Naive thymus-derived CD4-positive, alpha-beta T cell (primary cell): ENCODE data around the gene BBS12. TPM values are rescaled to one million over a fixed set of nuclear protein-coding genes. Genes with fewer than 3 reads are reported as not detected.

Experiments
- ATAC-seq: fragments of 150-1000 bp; cut with Tn5 transposase; 2 replicates; pipeline ENCODE4 v1.10.0; 2021; ENCODE audit warnings: mild to moderate bottlenecking, moderate library complexity
- CTCF ChIA-PET: fragments of 350-600 bp; sonication (Branson Sonifier 250); formaldehyde crosslinking; loops from one replicate; lab custom pipeline; 2021; ENCODE audit warnings: antibody characterized with exemption; lab: Charles Lee
- POLR2A ChIA-PET: fragments of 350-600 bp; sonication (Branson Sonifier 250); formaldehyde crosslinking; loops from one replicate; lab custom pipeline; 2021; ENCODE audit warnings: antibody characterized with exemption, inconsistent platforms; lab: Charles Lee
- DNase-seq, 9 donors: peaks; one replicate each; pipeline versions ENCODE4 v3.0.0 to v3.0.0-alpha.2; 2020 to 2022; ENCODE audit warnings: mixed read lengths in 1 of 9
- H3K27ac ChIP-seq: one replicate; pipeline ENCODE4 v1.7.0; 2013; ENCODE audit warnings: mild to moderate bottlenecking, low read depth, low read length, moderate library complexity
- H3K27me3 ChIP-seq, 2 donors: one replicate each; pipeline ENCODE4 v1.7.0; 2013; ENCODE audit warnings: low read length in 2 of 2, mild to moderate bottlenecking in 2 of 2, moderate library complexity in 2 of 2; ENCODE audit not compliant: control insufficient read depth in 2 of 2, insufficient read depth in 2 of 2
- H3K36me3 ChIP-seq, 3 experiments: 1 replicate in 2 of 3; 2 replicates in 1 of 3; pipeline ENCODE4 v1.7.0; 2013; ENCODE audit warnings: low read length in 3 of 3, mild to moderate bottlenecking in 3 of 3, moderate library complexity in 1 of 3; ENCODE audit not compliant: insufficient read depth in 3 of 3, control insufficient read depth in 2 of 3
- H3K4me1 ChIP-seq, 2 donors: one replicate each; pipeline ENCODE4 v1.7.0; 2013; ENCODE audit warnings: low read length in 2 of 2, mild to moderate bottlenecking in 2 of 2, moderate library complexity in 1 of 2; ENCODE audit not compliant: control insufficient read depth in 2 of 2, insufficient read depth in 2 of 2
- H3K4me3 ChIP-seq: 2 replicates; pipeline ENCODE4 v1.7.0; 2013; ENCODE audit warnings: mild to moderate bottlenecking, low read length
- H3K9me3 ChIP-seq, 3 experiments: 1 replicate in 2 of 3; 2 replicates in 1 of 3; pipeline ENCODE4 v1.7.0; 2013; ENCODE audit warnings: low read length in 3 of 3; ENCODE audit not compliant: control insufficient read depth in 2 of 3
- H3K27ac Mint-ChIP-seq, 9 donors: one replicate each; pipeline ENCODE4 v1.8.0; 2020 to 2022; ENCODE audit warnings: mixed read lengths in 9 of 9, mild to moderate bottlenecking in 8 of 9, moderate library complexity in 5 of 9, inconsistent platforms in 2 of 9
- H3K27me3 Mint-ChIP-seq, 5 donors: one replicate each; pipeline ENCODE4 v1.8.0; 2021 to 2022; ENCODE audit warnings: mixed read lengths in 5 of 5, mild to moderate bottlenecking in 1 of 5
- H3K36me3 Mint-ChIP-seq, 5 donors: one replicate each; pipeline ENCODE4 v1.8.0; 2020 to 2022; ENCODE audit warnings: mixed read lengths in 5 of 5, mild to moderate bottlenecking in 3 of 5, inconsistent platforms in 1 of 5
- H3K4me1 Mint-ChIP-seq, 7 donors: one replicate each; pipeline ENCODE4 v1.8.0; 2020 to 2022; ENCODE audit warnings: mixed read lengths in 7 of 7, mild to moderate bottlenecking in 3 of 7, inconsistent platforms in 1 of 7
- H3K4me3 Mint-ChIP-seq, 10 donors: one replicate each; pipeline ENCODE4 v1.8.0; 2020 to 2022; ENCODE audit warnings: mild to moderate bottlenecking in 10 of 10, mixed read lengths in 10 of 10, moderate library complexity in 6 of 10, inconsistent platforms in 2 of 10
- H3K9me3 Mint-ChIP-seq, 11 donors: one replicate each; pipeline ENCODE4 v1.8.0; 2020 to 2022; ENCODE audit warnings: mixed read lengths in 11 of 11, mild to moderate bottlenecking in 4 of 11, inconsistent platforms in 1 of 11, moderate library complexity in 1 of 11
- intact Hi-C, 2 donors: fragments of 100-400 bp; cut with micrococcal nuclease; formaldehyde crosslinking; loops; one replicate each; pipeline ENCODE4 v1.15.1; 2023
- polyA plus RNA-seq, 2 donors: library from polyadenylated mRNA; unstranded; fragments of 300-500 nt; fragmentation: Illumina TruSeq; gene quantifications; one replicate each; pipeline ENCODE4 v1.2.3, GENCODE V29; 2021
- total RNA-seq, 6 experiments: library from RNA in 5 of 6; stranded (reverse) in 5 of 6; gene quantifications; 1 replicate in 5 of 6; 2 replicates in 1 of 6; pipeline ENCODE4 v1.2.3 and lab custom pipeline; 2021 to 2026

Gene BBS12
- total RNA-seq (1 to 10 TPM in 3 of 5 experiments, under 1 TPM in 2; 0.71 to 4.3 (median 2.3) TPM), polyA plus RNA-seq (1 to 10 TPM; 1.8 to 1.9 TPM), total RNA-seq (lab: John Stamatoyannopoulos, UW) (2.0 reads per million, percentile 9 among the genes with 10 or more reads in this experiment)

DNA sequence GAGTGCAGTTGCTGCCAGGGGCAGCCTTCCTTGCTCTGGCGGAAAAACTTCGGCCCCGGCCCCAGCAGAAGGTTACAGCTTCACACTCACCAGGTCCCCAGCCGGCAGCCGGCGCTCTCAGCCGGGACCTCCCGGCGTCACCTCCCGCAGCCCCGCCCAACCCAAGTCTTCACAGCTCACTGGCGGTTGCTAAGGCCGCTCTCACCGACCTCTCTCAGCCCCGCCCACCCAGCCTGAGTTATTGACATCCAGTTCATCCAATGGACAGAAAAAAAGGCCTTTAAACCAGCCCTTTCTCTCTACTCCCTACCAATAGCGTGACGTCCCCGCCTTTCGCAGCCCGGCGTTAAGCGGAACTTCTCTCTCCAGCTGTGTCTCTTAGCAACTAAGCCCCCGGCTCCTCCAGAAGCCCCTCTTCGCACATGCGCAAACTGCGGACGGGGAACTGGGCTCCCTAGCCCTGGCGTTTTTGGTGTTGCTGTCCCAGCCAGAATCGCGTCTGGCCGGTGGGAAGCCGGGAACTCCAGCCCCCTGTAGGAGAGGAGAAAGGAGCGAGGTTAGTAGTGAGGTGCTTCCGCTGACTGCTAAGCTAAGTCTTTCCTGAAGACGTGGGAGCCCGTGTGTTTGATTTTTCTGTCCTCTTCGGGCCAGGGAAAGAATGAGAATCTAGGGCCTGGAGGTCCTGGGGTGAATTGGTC is at the start of gene BBS12:
BBS12 (plus strand) TSS at position 376 of the 698 bp plus-strand sequence. CDS start 9,189 bp downstream, outside the sequence.
- CTCF ChIA-PET: interaction anchor here (0.6 to 2.7 kb wide), 4 partner anchors 8 to 1726 kb away, joined by 3 to 13 read pairs (median 4); partner anchors contain the start of gene NUDT6

DNA sequence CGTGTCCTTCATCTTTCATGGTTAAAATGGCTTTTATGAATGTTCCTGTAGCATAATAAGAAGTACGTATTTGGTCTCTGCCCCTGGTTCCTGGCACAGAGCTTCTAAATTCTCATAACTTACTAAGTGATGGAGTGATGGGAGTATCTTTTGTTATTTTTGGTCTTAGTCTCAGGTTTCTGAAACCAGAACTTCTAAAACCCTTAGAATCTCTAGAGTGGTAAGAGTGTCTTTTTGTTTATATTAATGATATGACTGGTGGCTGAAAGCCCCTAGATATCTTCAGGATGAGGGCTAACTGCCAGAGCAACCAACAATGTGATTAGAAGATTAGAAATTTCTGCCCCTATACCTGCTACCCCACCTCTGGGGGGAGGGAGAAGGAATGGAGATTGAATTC is 45.8 kb upstream of the BBS12 start:
- Histone ChIP-seq H3K9me3 (no peaks in the 10 kb centered on the region), H3K4me3 (no peak overlapping the region), H3K27ac (no peak overlapping the region), H3K36me3 (no peaks in the 10 kb centered on the region), H3K4me1 (no peaks in the 10 kb centered on the region), H3K27me3 (no peaks in the 10 kb centered on the region)
- peaks cover 0 to 27% (median 4%) of the 10 kb centered on the region in 11 donors for H3K9me3 Mint-ChIP-seq
- intact Hi-C loops: no loop called here
- ChIA-PET POLR2A (no interaction called here), CTCF (no interaction called here)
- H3K4me3 Mint-ChIP-seq: no peak overlapping the region
- no peak for DNase-seq
- no peaks in the 10 kb centered on the region for H3K27me3 Mint-ChIP-seq
- ATAC-seq: no peak
- H3K27ac Mint-ChIP-seq: peak overlapping the region in 1 of 9 donors; percentile 27
- H3K4me1 Mint-ChIP-seq: peaks cover 0 to 45% (median 4%) of the 10 kb centered on the region in 7 donors
- peaks cover 0 to 28% (median 0%) of the 10 kb centered on the region in 5 donors for H3K36me3 Mint-ChIP-seq

More for the DNA sequence above, at the start of gene BBS12:
- Histone ChIP-seq H3K4me3 (peak within 1 kb of the TSS; percentile 97), H3K36me3 (no peaks in the 10 kb centered on the region), H3K27ac (peak within 1 kb of the TSS; percentile 74), H3K27me3 (no peaks in the 10 kb centered on the region), H3K4me1 (peaks cover 9 to 17% of the 10 kb centered on the region in 2 donors), H3K9me3 (no peaks in the 10 kb centered on the region)
- peaks cover 0 to 4% (median 0%) of the 10 kb centered on the region in 11 donors for H3K9me3 Mint-ChIP-seq
- peaks cover 0 to 18% (median 7%) of the 10 kb centered on the region in 5 donors for H3K36me3 Mint-ChIP-seq
- DNase-seq: peak; percentile 90 to 99 (median 99)
- H3K4me1 Mint-ChIP-seq: peaks cover 6 to 44% (median 36%) of the 10 kb centered on the region in 7 donors
- intact Hi-C loops: loop anchor here (1.0 to 10.0 kb wide), 22 partner anchors 14 to 1980 kb away; partner anchors contain the start of genes BBS7 (in 2 of the 2), SPRY1 (in 2 of the 2), ANKRD50 (in 1 of the 2) and ANXA5 (in 1 of the 2)
- H3K4me3 Mint-ChIP-seq: peak within 1 kb of the TSS; percentile 80 to 100 (median 97)
- H3K27ac Mint-ChIP-seq: peak within 1 kb of the TSS; percentile 92 to 99 (median 98)
- no peaks in the 10 kb centered on the region for H3K27me3 Mint-ChIP-seq
- POLR2A ChIA-PET: interaction anchor here (0.9 to 3.0 kb wide), 7 partner anchors 8 to 933 kb away, joined by 3 to 9 read pairs (median 4); partner anchors contain the start of gene NUDT6
- ATAC-seq: peak; percentile 99

DNA sequence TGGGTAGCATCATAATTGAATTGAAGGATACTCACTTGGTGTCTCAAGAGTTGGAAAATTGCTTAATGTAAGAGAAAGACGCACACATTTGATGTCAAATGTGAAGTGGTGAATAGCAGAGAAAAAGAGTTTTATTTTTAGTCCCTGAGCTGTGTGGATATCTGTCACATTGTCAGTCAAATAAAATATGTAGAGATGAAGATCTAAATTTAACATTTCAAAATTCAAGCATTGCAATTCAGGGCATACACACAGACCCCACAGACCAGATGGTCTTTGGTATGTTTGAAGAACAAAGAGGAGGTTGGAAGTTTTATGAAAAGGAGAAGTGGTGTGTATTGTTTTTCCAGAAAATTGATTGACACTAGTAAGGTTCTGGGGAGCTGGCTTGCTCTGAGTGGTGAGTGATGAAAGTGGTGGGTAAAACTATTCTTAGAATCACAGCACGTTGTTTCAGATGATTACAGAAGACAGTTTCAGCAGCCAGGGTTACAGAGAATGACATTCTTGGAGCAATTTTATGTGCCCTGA is 44.9 kb upstream of the BBS12 start:
- no peak for DNase-seq
- H3K4me3 ChIP-seq: no peak overlapping the region
- H3K4me3 Mint-ChIP-seq: peak overlapping the region in 1 of 10 donors; percentile 74
- H3K9me3 Mint-ChIP-seq: peaks cover 0 to 21% (median under 1%) of the 10 kb centered on the region in 11 donors
- intact Hi-C loops: loop anchor here in 1 of 2 donors (2.0 kb wide), 2 partner anchors 13 to 17 kb away; no protein-coding TSS in a partner anchor
- H3K9me3 ChIP-seq: no peaks in the 10 kb centered on the region
- H3K36me3 Mint-ChIP-seq: peaks cover 0 to 21% (median 0%) of the 10 kb centered on the region in 5 donors
- H3K4me1 Mint-ChIP-seq: peaks cover 0 to 48% (median 4%) of the 10 kb centered on the region in 7 donors
- H3K27ac Mint-ChIP-seq: peak overlapping the region in 2 of 9 donors; percentile 19 to 81
- ATAC-seq: no peak
- POLR2A ChIA-PET: no interaction called here
- H3K4me1 ChIP-seq: no peaks in the 10 kb centered on the region
- H3K27ac ChIP-seq: no peak overlapping the region
- peaks cover 0 to 4% (median 0%) of the 10 kb centered on the region in 5 donors for H3K27me3 Mint-ChIP-seq
- no peaks in the 10 kb centered on the region for H3K27me3 ChIP-seq
- H3K36me3 ChIP-seq: no peaks in the 10 kb centered on the region
- CTCF ChIA-PET: no interaction called here

DNA sequence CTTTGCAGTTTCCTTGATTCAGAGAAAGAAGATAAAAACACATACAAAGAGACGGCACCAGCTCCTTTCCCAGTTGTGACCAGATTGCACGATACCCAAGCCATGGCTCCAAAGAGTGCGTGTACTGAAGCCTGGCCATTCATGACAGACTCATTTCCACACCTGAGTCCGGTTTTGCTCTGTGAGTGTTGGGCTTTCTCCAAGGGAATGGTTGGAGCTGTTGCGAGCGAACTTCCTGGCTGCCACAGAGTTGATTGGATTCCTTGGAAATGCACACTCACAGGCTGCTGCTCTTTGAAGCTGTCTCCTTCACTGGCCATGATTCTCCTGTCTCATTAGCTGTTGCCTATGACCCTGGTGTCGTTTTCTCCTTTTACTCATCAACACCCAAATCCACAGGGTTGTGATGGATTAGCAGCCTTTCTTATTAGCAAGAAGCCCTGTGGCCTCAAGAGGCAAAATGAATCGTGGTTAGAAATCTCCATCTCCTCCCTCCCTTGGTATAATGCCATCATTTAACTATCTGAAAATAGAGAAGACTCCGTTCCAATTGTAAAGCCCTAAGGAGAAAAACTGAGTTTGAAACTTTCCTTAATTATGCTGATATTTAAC is 43.9 kb upstream of the BBS12 start:
- Mint-ChIP-seq H3K4me1 (peaks cover 0 to 54% (median 4%) of the 10 kb centered on the region in 7 donors), H3K27me3 (peaks cover 0 to 4% (median 0%) of the 10 kb centered on the region in 5 donors), H3K27ac (peak overlapping the region in 1 of 9 donors; percentile 22), H3K9me3 (peaks cover 0 to 11% (median 0%) of the 10 kb centered on the region in 11 donors), H3K36me3 (peaks cover 0 to 15% (median 0%) of the 10 kb centered on the region in 5 donors), H3K4me3 (peak overlapping the region in 1 of 10 donors; percentile 54)
- ATAC-seq (no peak), DNase-seq (no peak)
- H3K27me3 ChIP-seq: no peaks in the 10 kb centered on the region
- H3K9me3 ChIP-seq: no peaks in the 10 kb centered on the region
- POLR2A ChIA-PET: no interaction called here
- H3K4me1 ChIP-seq: no peaks in the 10 kb centered on the region
- CTCF ChIA-PET: no interaction called here
- no peaks in the 10 kb centered on the region for H3K36me3 ChIP-seq
- intact Hi-C loops: loop anchor here in 1 of 2 donors (2.0 kb wide), 2 partner anchors 14 to 16 kb away; no protein-coding TSS in a partner anchor
- H3K27ac ChIP-seq: no peak overlapping the region
- H3K4me3 ChIP-seq: no peak overlapping the region

DNA sequence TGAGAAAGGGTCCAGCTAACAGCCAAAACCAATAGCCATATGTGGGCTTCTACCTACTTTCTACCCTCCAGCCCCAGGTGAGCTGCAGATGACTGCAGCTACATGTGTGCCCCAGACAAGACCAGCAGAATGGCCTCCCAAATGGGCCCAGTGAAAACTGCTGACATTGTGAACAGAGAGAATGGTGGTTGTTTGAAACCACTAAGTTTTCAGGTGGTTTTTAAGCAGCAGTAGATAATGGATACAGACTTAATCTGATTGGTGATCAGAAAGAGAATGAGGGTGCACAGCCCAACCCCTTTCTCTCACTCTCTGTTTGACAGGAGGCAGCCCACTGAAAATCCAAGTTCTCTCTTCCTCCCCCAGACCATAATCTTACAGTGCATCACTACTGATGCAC is 42.5 kb upstream of the BBS12 start:
- POLR2A ChIA-PET: no interaction called here
- H3K4me1 Mint-ChIP-seq: peaks cover 0 to 59% (median 4%) of the 10 kb centered on the region in 7 donors
- CTCF ChIA-PET: no interaction called here
- H3K27me3 ChIP-seq: no peaks in the 10 kb centered on the region
- no peak overlapping the region for H3K27ac ChIP-seq
- no peaks in the 10 kb centered on the region for H3K36me3 ChIP-seq
- peaks cover 0 to 7% (median 0%) of the 10 kb centered on the region in 5 donors for H3K27me3 Mint-ChIP-seq
- peaks cover 0 to 11% (median 0%) of the 10 kb centered on the region in 5 donors for H3K36me3 Mint-ChIP-seq
- ATAC-seq (no peak), DNase-seq (peak in 1 of 9 donors; percentile 48)
- intact Hi-C loops: loop anchor here in 1 of 2 donors (2.0 kb wide), 2 partner anchors 15 kb away; no protein-coding TSS in a partner anchor
- peak overlapping the region in 1 of 9 donors; percentile 67 for H3K27ac Mint-ChIP-seq
- H3K4me3 Mint-ChIP-seq: peak overlapping the region in 1 of 10 donors; percentile 19
- no peaks in the 10 kb centered on the region for H3K4me1 ChIP-seq
- no peaks in the 10 kb centered on the region for H3K9me3 ChIP-seq
- H3K9me3 Mint-ChIP-seq: peaks cover 0 to 9% (median 0%) of the 10 kb centered on the region in 11 donors
- no peak overlapping the region for H3K4me3 ChIP-seq

DNA sequence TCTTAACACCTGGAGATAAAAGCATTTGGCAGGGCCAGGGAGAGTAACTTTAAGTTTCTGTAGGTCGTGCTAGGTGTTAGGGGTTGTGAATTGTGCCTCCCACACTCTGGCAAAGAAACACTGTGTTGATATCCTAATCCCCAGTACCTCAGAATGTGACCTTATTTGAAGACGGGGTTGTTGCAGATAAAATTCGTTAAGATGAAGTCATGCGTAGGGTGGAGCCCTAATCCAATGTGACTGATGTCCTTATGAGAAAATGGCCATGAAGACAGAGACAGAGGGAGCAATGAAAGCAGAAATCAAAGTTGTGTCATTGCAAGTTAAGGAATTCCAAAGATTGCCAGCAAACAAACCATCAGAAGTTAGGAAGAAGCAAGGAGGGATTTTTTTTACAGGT is 40.5 kb upstream of the BBS12 start:
- Histone ChIP-seq H3K27me3 (no peaks in the 10 kb centered on the region), H3K4me1 (no peaks in the 10 kb centered on the region), H3K36me3 (no peaks in the 10 kb centered on the region), H3K27ac (no peak overlapping the region), H3K4me3 (no peak overlapping the region), H3K9me3 (no peaks in the 10 kb centered on the region)
- ChIA-PET CTCF (no interaction called here), POLR2A (no interaction called here)
- Mint-ChIP-seq H3K4me3 (no peak overlapping the region), H3K36me3 (peaks cover 0 to 14% (median 0%) of the 10 kb centered on the region in 5 donors), H3K27ac (no peak overlapping the region), H3K9me3 (peaks cover 0 to 7% (median 0%) of the 10 kb centered on the region in 11 donors), H3K27me3 (peaks cover 0 to 11% (median 0%) of the 10 kb centered on the region in 5 donors), H3K4me1 (peaks cover 0 to 57% (median 4%) of the 10 kb centered on the region in 7 donors)
- intact Hi-C loops: no loop called here
- ATAC-seq (no peak), DNase-seq (no peak)
